Activated CD4-positive, alpha-beta T cell treated with anti-CD3 and anti-CD28 coated beads, Interleukin-2, amount 50 U/mL, for 4 hours (primary cell): ENCODE results near the gene LAIR1.
"Not testable (repeated sequence)": the region's sequence is repeated elsewhere in the genome, so short reads cannot be mapped to it uniquely, and the experiment has no call there.

Experiments
- DNase-seq, 2 experiments: peaks; one replicate each; pipeline ENCODE4 v3.0.0-alpha.2; 2020

The LAIR1 gene

DNA sequence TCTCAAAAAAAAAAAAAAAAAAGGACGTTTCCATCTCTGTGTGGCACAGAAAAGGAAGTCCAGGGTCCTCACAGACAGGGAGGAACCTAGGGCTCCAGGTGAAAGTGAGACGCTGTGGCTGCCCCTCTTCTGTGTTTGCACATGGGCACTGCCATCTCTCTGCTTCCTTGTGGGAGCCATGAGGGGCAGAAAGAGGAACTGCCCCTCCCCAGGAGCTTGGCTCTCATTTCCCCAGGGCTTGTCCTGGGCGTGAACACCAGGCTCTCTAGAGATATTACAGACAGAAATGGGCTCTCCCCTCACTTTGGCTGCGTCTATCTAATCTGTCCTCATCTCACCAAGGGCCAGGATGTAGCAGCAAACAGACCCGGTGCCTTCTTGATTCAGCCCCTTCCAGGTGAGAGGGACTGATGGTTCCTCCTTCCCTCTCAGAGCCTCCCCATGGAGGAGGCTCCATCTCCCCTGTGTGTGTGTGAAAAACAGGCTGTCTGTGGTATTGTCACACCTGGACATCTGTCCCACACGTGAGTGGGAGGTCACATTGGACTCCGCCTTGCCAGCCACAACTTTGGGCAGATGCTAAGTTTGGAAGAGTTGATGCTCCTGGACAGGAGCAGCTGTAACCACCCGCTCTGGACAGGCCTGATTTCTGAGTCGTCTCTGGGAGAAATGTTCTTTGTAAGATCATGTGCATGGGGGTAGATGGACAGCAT lies 24.9 kb downstream of the LAIR1 start:
- no peak for DNase-seq

DNA sequence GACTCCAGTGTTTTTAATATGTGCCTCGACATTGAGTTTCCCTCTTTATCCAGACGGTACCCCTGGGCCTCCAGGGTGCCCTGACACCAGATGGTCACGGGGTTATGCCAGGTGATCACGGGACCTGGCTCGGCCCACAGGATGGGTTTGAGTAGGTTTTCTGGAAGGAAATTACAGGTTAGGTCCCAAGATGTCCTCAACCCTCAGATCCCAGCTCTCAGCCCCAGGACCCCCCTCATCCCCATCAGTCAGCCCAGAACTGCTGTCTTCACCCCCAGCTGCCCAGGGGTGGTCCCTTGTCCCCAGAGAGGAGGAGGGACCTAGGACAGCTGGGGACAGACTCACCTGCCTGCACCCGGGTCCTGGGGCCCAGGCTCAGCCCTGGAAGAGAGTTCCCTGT lies 26.2 kb downstream of the LAIR1 start:
- no peak for DNase-seq

DNA sequence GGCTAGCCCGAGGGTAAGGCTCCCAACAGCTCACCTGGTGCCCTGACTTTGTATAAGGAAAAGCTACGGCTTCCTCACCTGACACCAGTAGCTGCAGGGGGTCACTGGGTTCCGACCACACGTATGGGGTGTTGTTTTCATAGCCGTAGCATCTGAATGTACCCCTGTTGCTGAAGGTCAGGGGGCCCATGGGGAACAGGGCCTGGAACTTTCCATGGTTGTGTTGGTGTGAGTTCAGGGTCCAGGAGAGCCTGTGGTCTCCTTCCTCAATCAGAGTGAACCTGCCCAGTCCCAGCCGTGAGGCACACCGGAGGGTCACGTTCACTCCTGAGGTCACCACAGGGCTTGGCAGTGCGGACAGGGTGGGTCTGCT lies 26.9 kb downstream of the LAIR1 start:
- no peak for DNase-seq

GRCh38 chr19:54336893-54337857 lies 27.6 kb downstream of the LAIR1 start:
- no peak for DNase-seq

GRCh38 chr19:54335979-54336892 lies 28.5 kb downstream of the LAIR1 start:
- DNase-seq, result no peak

DNA sequence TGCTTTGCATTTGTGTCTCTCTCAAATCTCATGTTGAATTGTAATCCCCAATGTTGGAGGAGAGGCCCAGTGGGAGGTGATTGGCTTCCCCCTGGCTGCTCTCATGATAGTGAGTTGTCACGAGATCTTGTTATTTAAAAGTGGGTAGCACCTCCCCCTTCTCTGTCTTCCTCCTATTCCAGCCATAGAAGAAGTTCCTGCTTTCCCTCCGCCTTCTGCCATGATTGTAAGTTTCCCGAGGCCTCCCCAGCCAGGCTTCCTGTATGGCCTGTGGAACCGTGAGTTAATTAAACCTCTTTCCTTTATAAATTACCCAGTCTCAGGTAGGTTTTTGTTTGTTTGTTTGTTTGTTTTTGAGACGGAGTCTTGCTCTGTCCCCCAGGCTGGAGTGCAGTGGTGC lies 29.6 kb downstream of the LAIR1 start:
- no peak for DNase-seq

DNA sequence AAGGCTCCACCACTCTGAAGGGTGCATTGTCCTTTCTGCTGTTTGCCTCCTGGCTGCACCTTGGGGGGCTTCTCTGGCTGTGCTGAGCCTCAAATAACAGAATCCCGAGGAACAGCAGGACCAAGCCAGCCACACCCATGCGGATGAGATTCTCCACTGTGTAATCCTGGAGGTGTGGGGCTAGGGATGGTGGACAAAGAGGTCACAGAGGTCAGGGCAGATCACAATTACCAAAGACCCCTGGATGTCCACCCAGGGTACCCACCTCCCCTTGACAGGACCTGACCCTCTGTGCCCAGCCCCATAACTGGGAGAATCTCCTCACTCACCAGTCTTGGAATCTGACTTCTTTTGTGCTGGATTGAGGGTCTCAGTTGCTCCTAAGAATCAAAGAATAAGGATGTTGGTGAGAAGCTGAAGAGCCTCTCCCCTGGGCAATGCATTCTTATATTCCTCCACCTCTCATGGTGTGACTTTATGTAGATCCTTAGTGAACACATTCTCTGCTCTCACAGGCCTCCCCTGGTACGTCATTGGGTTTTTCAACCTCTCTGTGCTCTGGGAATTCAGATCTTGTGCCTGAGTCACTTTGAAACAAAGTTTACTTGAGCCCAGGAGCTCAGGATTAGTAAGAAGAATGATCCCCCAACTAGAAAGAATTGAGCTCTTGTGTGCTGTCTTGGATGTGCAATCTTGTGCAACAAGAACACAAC lies 31.0 kb downstream of the LAIR1 start:
- no peak for DNase-seq

DNA sequence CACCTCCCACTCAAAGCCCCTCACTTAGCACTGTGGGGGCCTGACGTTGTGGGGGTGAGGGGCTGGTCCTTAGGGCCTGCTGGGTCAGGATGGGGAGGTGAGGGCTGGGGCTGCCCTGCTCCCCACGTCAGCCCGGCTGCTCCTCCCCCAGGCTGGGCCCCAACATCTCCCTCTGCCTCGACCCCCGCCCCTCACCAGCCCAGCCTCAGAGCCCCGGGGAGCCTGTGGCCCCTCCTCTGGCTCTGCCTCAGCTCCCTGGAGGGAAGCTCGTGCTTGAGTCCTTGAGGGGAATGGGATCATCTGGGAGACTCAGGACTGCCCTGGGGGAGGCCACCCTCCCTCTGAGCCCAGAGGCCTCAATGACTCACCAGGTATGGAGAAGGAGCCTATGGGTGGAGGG lies 32.6 kb downstream of the LAIR1 start:
- DNase-seq, result no peak

GRCh38 chr19:54331626-54332025 lies 33.1 kb downstream of the LAIR1 start:
- DNase-seq, result no peak

DNA sequence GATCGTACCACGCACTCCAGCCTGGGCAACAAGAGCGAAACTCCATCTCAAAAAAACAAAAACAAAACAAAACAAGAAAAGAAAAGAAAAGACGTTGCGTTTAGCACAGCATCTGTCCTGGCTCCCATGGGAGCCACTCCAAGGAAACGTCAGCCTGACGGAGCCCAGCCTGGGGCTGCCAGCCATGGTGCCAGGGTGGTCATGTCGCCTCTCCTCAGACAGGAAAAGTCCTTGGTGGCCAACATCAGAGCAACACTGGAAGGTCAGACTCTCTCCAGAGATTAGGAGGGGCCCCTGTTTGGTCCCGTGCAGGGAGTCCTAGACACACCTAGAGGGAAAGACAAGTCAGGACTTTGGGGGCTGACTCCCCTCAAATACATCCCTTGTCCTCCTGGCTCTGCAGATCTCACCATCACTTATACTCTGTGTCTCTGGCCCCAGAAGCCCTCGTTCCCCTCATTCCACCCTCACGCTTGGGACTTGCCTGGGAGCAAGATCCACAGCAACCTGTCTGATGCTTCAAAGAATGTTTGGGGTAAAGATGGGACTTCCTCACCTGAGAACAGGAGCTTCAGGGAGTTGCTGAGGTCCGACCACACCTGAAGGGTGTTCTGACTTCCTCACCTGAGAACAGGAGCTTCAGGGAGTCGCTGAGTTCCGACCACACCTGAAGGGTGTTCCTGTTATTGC lies 35.1 kb downstream of the LAIR1 start:
- DNase-seq, result no peak

- not testable (repeated sequence) for DNase-seq
Observed at GRCh38 chr19:54328781-54329180, 36.0 kb downstream of the LAIR1 start.

- no peak for DNase-seq
Observed at GRCh38 chr19:54325631-54326030, 39.1 kb downstream of the LAIR1 start.

DNA sequence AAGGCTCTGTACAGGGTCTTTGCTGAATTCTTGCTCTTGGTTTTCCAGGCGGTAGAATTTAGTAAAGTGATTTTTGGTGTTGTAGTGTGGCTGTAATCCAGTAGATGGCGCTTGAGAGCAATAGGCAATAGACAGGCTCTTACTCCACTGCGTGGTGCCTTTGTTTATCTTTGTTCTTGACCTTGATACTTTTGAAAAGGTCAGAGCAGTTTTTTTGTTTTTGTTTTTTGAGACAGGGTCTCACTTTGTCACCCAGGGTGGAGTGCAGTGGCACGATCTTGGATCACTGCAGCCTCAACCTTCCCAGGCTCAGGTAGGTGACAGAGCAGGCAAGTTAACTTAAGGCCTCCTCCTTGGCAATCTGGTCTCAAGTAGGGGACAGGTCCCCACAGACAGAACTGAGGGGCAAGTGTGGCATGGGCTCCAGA lies 39.5 kb downstream of the LAIR1 start:
- peak; percentile 25 to 37 for DNase-seq

DNA sequence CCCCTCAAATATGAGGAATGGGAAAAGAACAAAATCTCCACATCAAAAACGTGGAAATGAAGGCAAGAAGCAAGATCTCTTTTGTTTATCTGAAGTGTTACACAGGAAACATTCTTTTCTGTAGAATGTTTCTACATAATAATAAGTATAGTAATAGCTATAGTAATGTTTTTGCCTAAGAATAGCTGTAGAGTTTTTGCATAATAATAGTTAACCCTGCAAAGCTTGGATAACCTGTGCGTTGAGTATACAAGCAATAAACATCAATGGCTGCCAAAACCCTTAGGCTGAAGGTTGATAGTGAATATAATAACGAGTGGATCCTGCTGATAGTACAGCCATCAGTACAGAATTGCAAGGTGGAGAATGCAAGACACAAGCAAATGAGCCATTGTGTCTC lies 40.7 kb downstream of the LAIR1 start:
- DNase-seq, result no peak

DNA sequence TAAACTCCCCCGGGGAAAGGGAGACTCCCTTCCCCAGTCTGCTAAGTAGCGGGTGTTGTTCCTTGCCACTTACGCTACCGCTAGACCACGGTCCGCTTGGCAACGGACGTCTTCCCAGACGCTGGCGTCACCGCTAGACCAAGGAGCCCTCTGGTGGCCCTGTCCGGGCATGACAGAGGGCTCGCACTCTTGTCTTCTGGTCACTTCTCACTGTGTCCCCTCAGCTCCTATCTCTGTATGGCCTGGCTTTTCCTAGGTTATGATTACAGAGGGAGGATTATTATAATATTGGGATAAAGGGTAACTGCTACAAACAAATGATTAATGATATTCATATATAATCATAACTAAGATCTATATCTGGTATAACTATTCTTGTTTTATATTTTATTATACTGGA lies 41.8 kb downstream of the LAIR1 start:
- not testable (repeated sequence) for DNase-seq

GRCh38 chr19:54322295-54322694 lies 42.4 kb downstream of the LAIR1 start:
- not testable (repeated sequence) for DNase-seq

DNA sequence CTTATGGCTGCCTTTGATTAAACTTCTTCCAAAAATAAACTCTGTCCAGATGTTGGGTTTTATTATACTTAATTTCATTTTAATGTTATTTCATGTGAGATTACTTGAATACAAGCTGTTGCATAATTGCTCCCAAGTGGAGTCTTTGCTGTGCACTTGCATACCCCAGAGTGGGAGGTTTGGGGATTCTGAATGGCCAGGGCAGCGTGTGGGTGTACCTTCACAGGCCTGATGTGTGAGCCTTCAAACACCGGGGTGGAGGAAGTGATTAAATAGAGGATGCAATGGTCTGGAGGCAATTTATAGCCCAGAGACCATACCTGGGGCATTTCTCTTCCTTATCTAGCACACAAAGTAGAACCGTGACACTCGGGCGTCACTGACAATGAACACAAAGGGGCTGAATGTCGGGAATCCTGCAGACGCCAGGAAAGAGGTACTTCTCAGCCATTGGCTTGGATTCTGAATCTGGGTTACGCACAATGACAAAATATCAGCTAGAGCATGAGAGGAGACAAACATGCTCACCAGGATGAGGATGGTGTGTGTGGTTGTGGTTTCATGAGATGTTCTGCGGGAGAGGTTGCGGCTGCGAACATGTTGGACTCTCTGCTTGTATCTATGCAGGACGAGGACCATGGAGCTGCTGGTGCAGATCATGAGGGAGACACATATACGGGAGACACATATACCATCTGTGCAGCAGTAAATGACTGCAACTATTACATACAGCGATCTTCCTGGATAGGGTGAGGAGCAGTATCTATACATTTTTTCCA lies 44.6 kb downstream of the LAIR1 start:
- no peak for DNase-seq

DNA sequence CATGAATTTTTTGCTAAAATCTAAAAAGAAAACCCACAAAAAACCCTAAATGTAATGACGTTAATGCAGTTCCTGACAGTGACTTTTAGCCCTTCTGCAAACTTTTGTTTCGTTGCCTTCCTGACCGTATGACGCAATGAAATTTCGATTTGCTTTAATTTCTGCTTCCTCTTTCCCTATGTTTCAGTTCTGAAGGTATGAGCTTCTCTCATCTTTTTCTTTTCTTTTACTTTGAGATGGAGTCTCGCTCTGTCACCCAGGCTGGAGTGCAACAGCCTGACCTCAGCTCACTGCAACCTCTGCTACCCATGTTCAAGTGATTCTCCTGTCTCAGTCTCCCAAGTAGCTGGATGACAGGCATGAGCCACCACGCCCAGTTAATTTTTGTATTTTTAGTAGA lies 45.7 kb downstream of the LAIR1 start:
- DNase-seq, result no peak

- no peak for DNase-seq
Observed at GRCh38 chr19:54317965-54318240, 46.8 kb downstream of the LAIR1 start.

- no peak for DNase-seq
Observed at GRCh38 chr19:54317108-54317964, 47.4 kb downstream of the LAIR1 start.
